ENCODE measurements around the gene FOSL1. TPM values are rescaled to one million over a fixed set of nuclear protein-coding genes. Genes with fewer than 3 reads are reported as not detected.
"Not testable (repeated sequence)": the region's sequence is repeated elsewhere in the genome, so short reads cannot be mapped to it uniquely, and the experiment has no call there.

FOSL1 gene
- total RNA-seq, 1 donor from 2014 or later = 3.6 TPM

GRCh38 chr11:65896034-65896999 is 3.9 kb downstream of the FOSL1 start:
- DNase-seq = no peak

- DNase-seq = no peak
These were observed 4.7 kb downstream of the FOSL1 start for GRCh38 chr11:65895482-65895981.

- peak; percentile 71 for DNase-seq
These were observed 6.1 kb downstream of the FOSL1 start for GRCh38 chr11:65894034-65894591.

- DNase-seq = no peak
These were observed 7.4 kb downstream of the FOSL1 start for GRCh38 chr11:65892661-65893317.

- DNase-seq = not testable (repeated sequence)
These were observed 8.0 kb downstream of the FOSL1 start for GRCh38 chr11:65892137-65892540.

GRCh38 chr11:65891219-65892136 is 8.7 kb downstream of the FOSL1 start:
- DNase-seq = peak; percentile 96

GRCh38 chr11:65890324-65891218 is 9.6 kb downstream of the FOSL1 start, which contains the start of gene CCDC85B:
CCDC85B (plus strand) TSS chr11:65890673; CDS start chr11:65890784, 111 bp downstream.
- DNase-seq = peak; percentile 97

GRCh38 chr11:65888163-65888814 is 11.9 kb downstream of the FOSL1 start, which contains the start of gene FIBP:
FIBP (minus strand) TSS chr11:65888471; CDS start chr11:65888418, 53 bp downstream.
- peak; percentile 98 for DNase-seq

- no peak for DNase-seq
These were observed 12.4 kb downstream of the FOSL1 start for GRCh38 chr11:65887723-65888162.

- DNase-seq = no peak
These were observed 13.1 kb downstream of the FOSL1 start for GRCh38 chr11:65886826-65887722.

GRCh38 chr11:65885808-65886536 is 14.2 kb downstream of the FOSL1 start:
- DNase-seq = no peak

- no peak for DNase-seq
These were observed 15.0 kb downstream of the FOSL1 start for GRCh38 chr11:65885231-65885630.

GRCh38 chr11:65884716-65885092 is 15.5 kb downstream of the FOSL1 start:
- peak; percentile 91 for DNase-seq

- no peak for DNase-seq
These were observed 16.1 kb downstream of the FOSL1 start for GRCh38 chr11:65883786-65884715.

GRCh38 chr11:65883058-65883761 is 17.0 kb downstream of the FOSL1 start:
- DNase-seq = no peak
